Caco-2 (cell line): ENCODE measurements around the gene DEDD2. TPM values are rescaled to one million over a fixed set of nuclear protein-coding genes. Genes with fewer than 3 reads are reported as not detected.

ENCODE experiments used
- BruUV-seq: library from RNA; stranded (reverse); fragments of 400-500 nt; replicated peaks from 2 replicates; lab custom pipeline; 2021; lab: Mats Ljungman, UMichigan
- CTCF ChIA-PET: fragments of 300-600 bp; sonication (Branson Sonifier 250); formaldehyde crosslinking; loops from one replicate; lab custom pipeline; 2022; ENCODE audit warnings: antibody characterized with exemption; lab: Charles Lee
- POLR2A ChIA-PET: fragments of 300-600 bp; sonication (Branson Sonifier 250); formaldehyde crosslinking; loops from one replicate; lab custom pipeline; 2022; ENCODE audit warnings: antibody characterized with exemption; lab: Charles Lee
- DNase-seq, 2 experiments: peaks; one replicate each; pipeline versions ENCODE4 v3.0.0 to v3.0.0-alpha.2; 2020 to 2022
- H3K27me3 ChIP-seq: replicated peaks from 2 replicates; pipeline ENCODE4 v1.6.0; 2011; ENCODE audit warnings: low read length; ENCODE audit not compliant: control insufficient read depth, insufficient read depth
- H3K36me3 ChIP-seq: 2 replicates; pipeline ENCODE4 v1.5.1; 2011; ENCODE audit warnings: low read length; ENCODE audit not compliant: control insufficient read depth, insufficient read depth
- H3K4me1 ChIP-seq: fragments of 250-450 bp; sonication (Bioruptor Pico); 2 replicates; pipeline ENCODE4 v1.5.1; 2020; ENCODE audit warnings: mild to moderate bottlenecking
- H3K4me3 ChIP-seq: 2 replicates; pipeline ENCODE4 v1.5.1; 2011; ENCODE audit warnings: low read depth, mild to moderate bottlenecking, control low read depth, low read length
- H3K9me3 ChIP-seq: fragments of 250-450 bp; sonication (Bioruptor Pico); 2 replicates; pipeline ENCODE4 v1.5.1; 2020; ENCODE audit warnings: mild to moderate bottlenecking, moderate library complexity
- H3K27ac Mint-ChIP-seq: one replicate; pipeline ENCODE4 v1.8.0; 2022; ENCODE audit warnings: mixed read lengths; ENCODE audit not compliant: unreplicated experiment
- H3K27me3 Mint-ChIP-seq: one replicate; pipeline ENCODE4 v1.8.0; 2022; ENCODE audit warnings: mixed read lengths; ENCODE audit not compliant: insufficient read depth, unreplicated experiment
- H3K36me3 Mint-ChIP-seq: one replicate; pipeline ENCODE4 v1.8.0; 2022; ENCODE audit warnings: mild to moderate bottlenecking, mixed read lengths; ENCODE audit not compliant: insufficient read depth, unreplicated experiment
- H3K4me1 Mint-ChIP-seq: one replicate; pipeline ENCODE4 v1.8.0; 2022; ENCODE audit warnings: low read depth, mixed read lengths; ENCODE audit not compliant: unreplicated experiment
- H3K4me3 Mint-ChIP-seq: one replicate; pipeline ENCODE4 v1.8.0; 2022; ENCODE audit warnings: mild to moderate bottlenecking, moderate library complexity, mixed read lengths; ENCODE audit not compliant: unreplicated experiment
- H3K9me3 Mint-ChIP-seq: one replicate; pipeline ENCODE4 v1.8.0; 2022; ENCODE audit warnings: mixed read lengths; ENCODE audit not compliant: unreplicated experiment
- intact Hi-C: fragments of 100-400 bp; cut with micrococcal nuclease; formaldehyde crosslinking; loops from one replicate; pipeline ENCODE4 v1.10.0; 2022; ENCODE audit not compliant: unreplicated experiment
- total RNA-seq: library from RNA; stranded (reverse); gene quantifications from 2 replicates; pipeline ENCODE4 v1.2.3, GENCODE V29; 2022
- TF ChIP-seq, protein P1 (sequence below), 2 experiments: fragments of 200-600 bp in 1 of 2; IDR thresholded peaks; 1 replicate in 1 of 2; 2 replicates in 1 of 2; pipeline versions ENCODE4 v1.5.1 to v1.8.0; 2011 to 2022; ENCODE audit warnings: antibody characterized with exemption in 1 of 2, control low read depth in 1 of 2, inconsistent platforms in 1 of 2, low read depth in 1 of 2, low read length in 1 of 2, mild to moderate bottlenecking in 1 of 2, moderate library complexity in 1 of 2; ENCODE audit not compliant: insufficient read depth in 1 of 2, severe bottlenecking in 1 of 2, unreplicated experiment in 1 of 2

The DEDD2 gene
- total RNA-seq, 1 experiment from 2014 or later = 31.2 TPM

DNA sequence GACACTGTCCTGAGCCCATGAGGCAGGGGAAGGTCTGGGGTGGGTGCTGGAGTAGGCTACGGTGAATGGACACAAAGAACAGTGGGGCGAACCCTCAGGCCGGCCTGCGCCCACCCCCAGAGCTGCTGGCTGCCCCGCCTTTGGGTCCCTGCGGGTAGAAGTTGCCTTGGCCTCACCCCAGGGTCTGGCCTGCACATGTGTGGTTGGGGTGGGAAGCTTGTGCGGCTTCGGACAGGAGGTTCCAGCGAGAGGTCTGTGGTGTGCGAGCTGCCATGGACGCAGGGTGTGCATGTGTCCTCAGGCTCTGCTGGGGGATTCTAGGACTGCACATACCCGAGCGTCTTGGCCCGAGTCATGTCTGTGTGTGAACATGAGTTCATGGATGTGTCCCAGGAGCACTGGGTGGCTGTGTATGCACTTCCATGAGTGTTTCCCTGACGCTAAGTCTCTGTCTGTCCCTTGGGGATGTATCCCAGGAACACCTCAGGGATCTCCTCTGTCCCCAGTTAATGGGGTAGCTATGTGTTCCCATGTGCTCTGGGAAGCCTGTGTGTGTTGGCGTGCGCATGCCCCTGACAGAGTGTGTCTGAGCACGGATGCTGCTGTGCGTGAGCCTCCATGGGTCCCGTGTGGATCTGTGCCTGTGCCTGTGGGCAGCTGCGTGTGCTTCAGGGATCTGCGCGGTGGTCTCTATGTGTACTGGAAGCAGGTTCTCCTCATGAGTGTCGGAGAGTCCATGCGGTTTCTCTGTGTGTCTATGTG, 64.4 kb downstream of the DEDD2 start:
- Mint-ChIP-seq H3K4me3 (no peak overlapping the region), H3K36me3 (no peaks in the 10 kb centered on the region), H3K9me3 (no peaks in the 10 kb centered on the region), H3K27ac (no peak overlapping the region), H3K27me3 (peaks cover 31% of the 10 kb centered on the region), H3K4me1 (no peaks in the 10 kb centered on the region)
- no peaks in the 10 kb centered on the region for H3K36me3 ChIP-seq
- POLR2A ChIA-PET = no interaction called here
- no peaks in the 10 kb centered on the region for H3K4me1 ChIP-seq
- H3K4me3 ChIP-seq = no peak overlapping the region
- CTCF ChIA-PET = no interaction called here
- no TSS peak for BruUV-seq
- no peaks in the 10 kb centered on the region; the same call in 1 of the 2 replicates for H3K27me3 ChIP-seq
- no peak for DNase-seq
- TF ChIP-seq, protein P1, sequence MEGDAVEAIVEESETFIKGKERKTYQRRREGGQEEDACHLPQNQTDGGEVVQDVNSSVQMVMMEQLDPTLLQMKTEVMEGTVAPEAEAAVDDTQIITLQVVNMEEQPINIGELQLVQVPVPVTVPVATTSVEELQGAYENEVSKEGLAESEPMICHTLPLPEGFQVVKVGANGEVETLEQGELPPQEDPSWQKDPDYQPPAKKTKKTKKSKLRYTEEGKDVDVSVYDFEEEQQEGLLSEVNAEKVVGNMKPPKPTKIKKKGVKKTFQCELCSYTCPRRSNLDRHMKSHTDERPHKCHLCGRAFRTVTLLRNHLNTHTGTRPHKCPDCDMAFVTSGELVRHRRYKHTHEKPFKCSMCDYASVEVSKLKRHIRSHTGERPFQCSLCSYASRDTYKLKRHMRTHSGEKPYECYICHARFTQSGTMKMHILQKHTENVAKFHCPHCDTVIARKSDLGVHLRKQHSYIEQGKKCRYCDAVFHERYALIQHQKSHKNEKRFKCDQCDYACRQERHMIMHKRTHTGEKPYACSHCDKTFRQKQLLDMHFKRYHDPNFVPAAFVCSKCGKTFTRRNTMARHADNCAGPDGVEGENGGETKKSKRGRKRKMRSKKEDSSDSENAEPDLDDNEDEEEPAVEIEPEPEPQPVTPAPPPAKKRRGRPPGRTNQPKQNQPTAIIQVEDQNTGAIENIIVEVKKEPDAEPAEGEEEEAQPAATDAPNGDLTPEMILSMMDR (IDR thresholded peaks at IDR 0.05; ENCODE audit: insufficient read depth in 1 of 2, low read depth in 1 of 2, low read length in 1 of 2, severe bottlenecking in 1 of 2, unreplicated experiment in 1 of 2) = no peak
- H3K9me3 ChIP-seq = no peaks in the 10 kb centered on the region
- intact Hi-C loops = no loop called here

DNA sequence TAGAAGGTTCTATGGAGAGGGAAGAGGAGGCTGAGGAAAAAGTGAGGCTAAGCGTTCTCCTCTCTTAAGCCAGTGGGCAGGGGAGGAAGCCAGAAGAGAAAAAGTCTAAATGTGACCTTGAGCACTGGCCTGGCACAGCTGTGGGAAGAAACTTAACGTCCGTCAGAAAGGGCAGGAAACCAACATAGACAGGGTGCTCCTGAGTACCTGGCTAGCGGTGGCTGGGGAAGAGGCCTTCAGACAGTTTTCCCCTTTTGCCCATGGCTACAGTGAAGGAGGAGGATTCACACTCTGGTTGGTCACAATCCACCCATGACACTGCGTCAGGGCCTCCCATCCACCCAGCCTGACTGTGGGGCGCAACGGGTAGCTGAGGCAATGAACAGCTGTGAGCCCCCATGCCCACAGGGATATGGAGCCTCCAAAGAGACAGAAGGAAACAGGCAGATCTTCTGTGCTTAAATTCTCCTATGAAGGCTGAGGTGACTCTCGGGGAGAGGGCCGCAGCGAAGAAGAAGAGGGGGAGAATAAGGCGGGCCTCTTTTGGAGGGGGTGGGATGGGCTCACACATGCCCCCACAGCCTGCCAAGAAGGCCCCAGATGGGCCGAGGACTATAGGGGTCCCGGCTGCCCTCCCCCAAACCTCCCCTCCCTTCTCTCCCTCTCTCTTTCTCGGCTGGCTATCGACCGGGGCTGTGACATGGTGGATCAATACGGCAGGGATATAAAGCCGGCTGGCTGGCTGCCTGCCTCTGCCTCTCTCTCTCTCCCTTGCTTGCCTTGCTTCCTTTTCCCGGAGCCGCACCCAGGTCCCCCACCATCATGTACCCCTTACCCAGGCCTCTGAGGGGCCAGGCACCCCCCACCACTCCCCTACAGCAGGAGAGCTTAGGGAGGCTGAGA, 65.4 kb downstream of the DEDD2 start:
- no peaks in the 10 kb centered on the region; the same call in 1 of the 2 replicates for H3K27me3 ChIP-seq
- Mint-ChIP-seq H3K4me1 (no peaks in the 10 kb centered on the region), H3K36me3 (no peaks in the 10 kb centered on the region), H3K27me3 (peaks cover 28% of the 10 kb centered on the region), H3K4me3 (no peak overlapping the region), H3K9me3 (no peaks in the 10 kb centered on the region), H3K27ac (no peak overlapping the region)
- no peaks in the 10 kb centered on the region for H3K4me1 ChIP-seq
- TF ChIP-seq, protein P1 (IDR thresholded peaks at IDR 0.05; ENCODE audit: insufficient read depth in 1 of 2, low read depth in 1 of 2, low read length in 1 of 2, severe bottlenecking in 1 of 2, unreplicated experiment in 1 of 2) = no peak
- DNase-seq = no peak
- no peaks in the 10 kb centered on the region for H3K9me3 ChIP-seq
- no peaks in the 10 kb centered on the region for H3K36me3 ChIP-seq
- CTCF ChIA-PET = no interaction called here
- POLR2A ChIA-PET = no interaction called here
- no TSS peak for BruUV-seq
- H3K4me3 ChIP-seq = no peak overlapping the region
- intact Hi-C loops = no loop called here

DNA sequence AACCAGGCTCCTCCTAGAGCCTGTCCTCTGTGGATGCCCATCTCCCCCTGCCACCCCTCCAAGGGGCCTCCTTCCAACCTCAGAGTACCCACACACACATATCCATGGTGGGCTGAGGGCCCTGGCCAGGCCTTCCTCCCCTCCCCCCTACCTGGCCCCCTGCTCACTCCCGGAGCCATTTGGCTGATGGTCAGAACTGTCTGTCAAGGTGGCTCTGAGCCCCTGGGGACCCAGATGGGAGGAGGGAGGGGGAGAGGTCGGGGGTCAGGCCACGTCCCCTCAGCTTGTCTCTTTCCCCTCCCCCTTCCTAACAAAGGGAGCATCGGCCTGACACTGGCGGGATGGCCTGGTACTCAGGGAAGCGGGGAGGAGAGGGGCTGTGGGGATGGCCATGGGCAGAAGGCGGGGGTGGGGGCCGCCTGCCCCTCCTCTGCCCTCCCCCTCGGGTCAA, 66.5 kb downstream of the DEDD2 start:
- Mint-ChIP-seq H3K9me3 (no peaks in the 10 kb centered on the region), H3K27me3 (peaks cover 35% of the 10 kb centered on the region), H3K36me3 (no peaks in the 10 kb centered on the region), H3K4me3 (no peak overlapping the region), H3K4me1 (no peaks in the 10 kb centered on the region), H3K27ac (no peak overlapping the region)
- ChIA-PET CTCF (no interaction called here), POLR2A (no interaction called here)
- Histone ChIP-seq H3K36me3 (no peaks in the 10 kb centered on the region), H3K9me3 (no peaks in the 10 kb centered on the region), H3K27me3 (no peaks in the 10 kb centered on the region; the same call in 1 of the 2 replicates), H3K4me1 (no peaks in the 10 kb centered on the region), H3K4me3 (no peak overlapping the region)
- TF ChIP-seq, protein P1 (IDR thresholded peaks at IDR 0.05; ENCODE audit: insufficient read depth in 1 of 2, low read depth in 1 of 2, low read length in 1 of 2, severe bottlenecking in 1 of 2, unreplicated experiment in 1 of 2) = no peak
- no TSS peak for BruUV-seq
- intact Hi-C loops = no loop called here
- no peak for DNase-seq
